Loucy (cell line): Measurements from ENCODE around the gene GCNT4.

ENCODE experiments used
- H2AFZ ChIP-seq: fragments of 200-600 bp; sonication (generic); 2 replicates; pipeline ENCODE4 v1.6.0; 2016; ENCODE audit warnings: antibody characterized with exemption, mild to moderate bottlenecking, low read length, moderate library complexity
- H3F3A ChIP-seq: fragments of 200-600 bp; 2 replicates; pipeline ENCODE4 v1.6.0; 2016; ENCODE audit warnings: antibody characterized with exemption, low read depth, mild to moderate bottlenecking
- H3K27me3 ChIP-seq: fragments of 200-600 bp; sonication (generic); 2 replicates; pipeline ENCODE4 v1.6.1; 2014; ENCODE audit warnings: low read length, mild to moderate bottlenecking; ENCODE audit not compliant: insufficient read depth, poor library complexity, severe bottlenecking
- H3K36me3 ChIP-seq: fragments of 200-600 bp; sonication (generic); 2 replicates; pipeline ENCODE4 v1.6.1; 2016; ENCODE audit warnings: low read length; ENCODE audit not compliant: insufficient read depth
- H3K4me1 ChIP-seq: fragments of 200-600 bp; sonication (generic); 2 replicates; pipeline ENCODE4 v1.5.1; 2014; ENCODE audit warnings: low read length, mild to moderate bottlenecking; ENCODE audit not compliant: insufficient read depth, poor library complexity, severe bottlenecking
- H3K4me2 ChIP-seq: fragments of 200-600 bp; sonication (generic); 2 replicates; pipeline ENCODE4 v1.6.0; 2014; ENCODE audit warnings: antibody characterized with exemption, low read length, low read depth, mild to moderate bottlenecking; ENCODE audit not compliant: poor library complexity, severe bottlenecking
- H3K4me3 ChIP-seq: fragments of 200-600 bp; sonication (generic); 2 replicates; pipeline ENCODE4 v1.5.1; 2014; ENCODE audit warnings: low read length, mild to moderate bottlenecking, mixed read lengths; ENCODE audit not compliant: poor library complexity, severe bottlenecking
- H3K79me2 ChIP-seq: fragments of 200-600 bp; sonication (generic); 2 replicates; pipeline ENCODE4 v1.6.1; 2014; ENCODE audit warnings: low read length; ENCODE audit not compliant: insufficient read depth
- H3K9ac ChIP-seq: fragments of 200-600 bp; sonication (generic); 2 replicates; pipeline ENCODE4 v1.6.0; 2014; ENCODE audit warnings: mild to moderate bottlenecking, low read depth, low read length, moderate library complexity; ENCODE audit not compliant: poor library complexity, severe bottlenecking
- H3K9me2 ChIP-seq: fragments of 200-600 bp; sonication (generic); replicated peaks from 2 replicates; pipeline ENCODE4 v1.6.1; 2016; ENCODE audit warnings: low read depth, low read length, mixed read lengths
- H3K9me3 ChIP-seq: fragments of 200-600 bp; sonication (generic); 2 replicates; pipeline ENCODE4 v1.6.1; 2014; ENCODE audit warnings: mild to moderate bottlenecking, antibody characterized with exemption, low read length, low read depth; ENCODE audit not compliant: insufficient read depth
- H4K20me1 ChIP-seq: fragments of 200-600 bp; sonication (generic); 2 replicates; pipeline ENCODE4 v1.6.0; 2014; ENCODE audit warnings: antibody characterized with exemption, low read length, mild to moderate bottlenecking; ENCODE audit not compliant: insufficient read depth, poor library complexity, severe bottlenecking
- EZH2phosphoT487 ChIP-seq: fragments of 200-600 bp; IDR thresholded peaks from 2 replicates; pipeline ENCODE4 v1.6.1; 2018; ENCODE audit warnings: antibody characterized with exemption, mild to moderate bottlenecking, moderate library complexity, borderline replicate concordance
- TF ChIP-seq, protein P1 (sequence below): fragments of 200-600 bp; sonication (generic); conservative IDR thresholded peaks from 2 replicates; pipeline ENCODE4 v1.5.1; 2014; ENCODE audit warnings: mild to moderate bottlenecking, antibody characterized with exemption, low read length

GCNT4 gene

GRCh38 chr5:75054134-75054930 lies 2.0 kb upstream of the GCNT4 start:
- Histone ChIP-seq H4K20me1 (no peaks in the 10 kb centered on the region), H3K36me3 (no peaks in the 10 kb centered on the region), H3K4me1 (peaks cover 83% of the 10 kb centered on the region), H3K9me2 (no peaks in the 10 kb centered on the region), H3K9me3 (no peaks in the 10 kb centered on the region), H3K4me3 (peak overlapping the region; percentile 90), H3K4me2 (peak overlapping the region; percentile 88), H2AFZ (peak overlapping the region; percentile 85), H3F3A (peaks cover 10% of the 10 kb centered on the region), H3K9ac (peak overlapping the region; percentile 94), H3K79me2 (peaks cover 49% of the 10 kb centered on the region), H3K27me3 (no peaks in the 10 kb centered on the region)
- no peak for TF ChIP-seq EZH2phosphoT487
- TF ChIP-seq, protein P1, sequence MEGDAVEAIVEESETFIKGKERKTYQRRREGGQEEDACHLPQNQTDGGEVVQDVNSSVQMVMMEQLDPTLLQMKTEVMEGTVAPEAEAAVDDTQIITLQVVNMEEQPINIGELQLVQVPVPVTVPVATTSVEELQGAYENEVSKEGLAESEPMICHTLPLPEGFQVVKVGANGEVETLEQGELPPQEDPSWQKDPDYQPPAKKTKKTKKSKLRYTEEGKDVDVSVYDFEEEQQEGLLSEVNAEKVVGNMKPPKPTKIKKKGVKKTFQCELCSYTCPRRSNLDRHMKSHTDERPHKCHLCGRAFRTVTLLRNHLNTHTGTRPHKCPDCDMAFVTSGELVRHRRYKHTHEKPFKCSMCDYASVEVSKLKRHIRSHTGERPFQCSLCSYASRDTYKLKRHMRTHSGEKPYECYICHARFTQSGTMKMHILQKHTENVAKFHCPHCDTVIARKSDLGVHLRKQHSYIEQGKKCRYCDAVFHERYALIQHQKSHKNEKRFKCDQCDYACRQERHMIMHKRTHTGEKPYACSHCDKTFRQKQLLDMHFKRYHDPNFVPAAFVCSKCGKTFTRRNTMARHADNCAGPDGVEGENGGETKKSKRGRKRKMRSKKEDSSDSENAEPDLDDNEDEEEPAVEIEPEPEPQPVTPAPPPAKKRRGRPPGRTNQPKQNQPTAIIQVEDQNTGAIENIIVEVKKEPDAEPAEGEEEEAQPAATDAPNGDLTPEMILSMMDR = no peak

DNA sequence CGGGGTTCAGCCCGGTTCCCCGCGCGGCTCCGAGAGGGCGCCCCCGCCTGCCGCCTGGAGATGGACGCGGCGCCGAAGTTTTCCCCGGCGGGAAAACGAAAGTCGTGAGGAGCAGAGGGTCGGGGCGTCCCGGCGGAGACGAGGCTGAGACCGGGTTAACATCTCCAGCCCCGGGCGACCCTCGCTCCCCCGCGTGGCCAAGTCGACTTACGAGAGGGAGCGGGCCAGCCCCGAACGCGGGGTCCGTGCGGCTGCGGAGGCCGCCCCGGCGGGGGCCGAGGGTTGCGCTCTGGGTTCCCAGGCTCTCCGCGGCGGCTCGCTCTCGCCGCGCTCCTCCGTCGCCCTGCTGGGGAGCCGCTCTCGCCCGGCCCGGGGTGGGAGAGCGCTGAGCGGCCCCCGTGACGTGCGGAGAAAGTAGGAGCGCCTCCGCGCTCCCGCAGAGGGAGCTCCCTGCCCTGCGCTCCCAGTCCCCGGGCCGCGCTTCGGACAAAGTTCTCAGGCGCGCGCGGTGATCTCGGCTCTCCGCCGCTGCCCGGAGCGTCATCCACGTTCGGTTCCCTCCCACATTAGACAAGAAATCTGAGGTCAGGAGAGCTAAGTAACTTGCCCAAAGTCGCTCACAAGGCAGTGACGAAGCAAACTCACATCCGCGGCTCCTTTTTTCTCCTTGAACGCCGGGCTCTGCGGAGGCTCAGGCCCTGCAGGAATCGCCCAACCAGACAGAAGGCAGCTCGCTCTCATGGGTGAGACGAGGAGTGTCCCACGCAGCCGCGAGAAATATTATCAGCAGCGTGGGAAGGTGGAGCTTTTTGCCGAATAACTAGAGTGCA lies 1.2 kb upstream of the GCNT4 start:
- H3K4me3 ChIP-seq = peak overlapping the region; percentile 90
- H3K9me3 ChIP-seq = no peaks in the 10 kb centered on the region
- no peaks in the 10 kb centered on the region for H3K27me3 ChIP-seq
- TF ChIP-seq EZH2phosphoT487 = no peak
- TF ChIP-seq, protein P1 = peak; percentile 19; the same call in 1 of the 2 replicates
- H3K79me2 ChIP-seq = peaks cover 57% of the 10 kb centered on the region
- no peaks in the 10 kb centered on the region for H4K20me1 ChIP-seq
- H3K9ac ChIP-seq = peak overlapping the region; percentile 94
- no peaks in the 10 kb centered on the region for H3K9me2 ChIP-seq
- H3K4me2 ChIP-seq = peak overlapping the region; percentile 88
- peaks cover 83% of the 10 kb centered on the region for H3K4me1 ChIP-seq
- peak overlapping the region; percentile 85 for H2AFZ ChIP-seq
- H3F3A ChIP-seq = peaks cover 10% of the 10 kb centered on the region
- H3K36me3 ChIP-seq = no peaks in the 10 kb centered on the region

DNA sequence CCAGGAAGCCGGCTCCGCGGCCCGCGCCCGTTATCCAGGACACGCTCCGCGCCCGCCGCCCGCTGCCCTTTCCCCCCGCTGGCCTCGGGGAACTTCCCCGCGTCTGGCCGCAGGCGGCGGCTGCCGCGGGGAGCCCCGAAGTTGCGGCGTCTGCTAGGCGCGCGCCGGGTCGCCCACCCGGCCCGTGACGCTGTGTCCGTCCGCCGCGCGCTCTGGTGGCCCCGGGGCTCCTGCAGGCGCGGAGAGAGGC lies 621 bp upstream of the GCNT4 start:
- peaks cover 9% of the 10 kb centered on the region for H3F3A ChIP-seq
- H3K4me2 ChIP-seq = peak overlapping the region; percentile 88
- no peaks in the 10 kb centered on the region for H3K36me3 ChIP-seq
- peaks cover 62% of the 10 kb centered on the region for H3K79me2 ChIP-seq
- H2AFZ ChIP-seq = peak overlapping the region; percentile 85; the same call in 1 of the 2 replicates
- no peaks in the 10 kb centered on the region for H3K9me3 ChIP-seq
- TF ChIP-seq, protein P1 = no peak
- TF ChIP-seq EZH2phosphoT487 = no peak
- H4K20me1 ChIP-seq = no peaks in the 10 kb centered on the region
- peaks cover 83% of the 10 kb centered on the region for H3K4me1 ChIP-seq
- H3K4me3 ChIP-seq = peak overlapping the region; percentile 90
- H3K27me3 ChIP-seq = no peaks in the 10 kb centered on the region
- H3K9me2 ChIP-seq = no peaks in the 10 kb centered on the region
- peak overlapping the region; percentile 94 for H3K9ac ChIP-seq
